ENCODE results near the gene CTNNA3. TPM values are rescaled to one million over a fixed set of nuclear protein-coding genes. Genes with fewer than 3 reads are reported as not detected.

Gene CTNNA3
- total and polyA plus RNA-seq, 2 donors from 2014 or later = 0.45 to 0.72 TPM

- H3K4me1 ChIP-seq (ENCODE audit: control insufficient read depth in 2 of 3, insufficient read depth in 2 of 3, low read depth in 1 of 3, low read length in 3 of 3) = no peaks in the 10 kb centered on the region
- no peak for DNase-seq
- no peaks in the 10 kb centered on the region for H3K27me3 ChIP-seq (ENCODE audit: control insufficient read depth, insufficient read depth, low read length)
- intact Hi-C loops (cut with DNase I) = no loop called here
- no peaks in the 10 kb centered on the region for H3K36me3 ChIP-seq (ENCODE audit: control insufficient read depth in 2 of 3, insufficient read depth in 3 of 3, low read length in 3 of 3)
- no peak overlapping the region for H3K9ac ChIP-seq (ENCODE audit: low read length in 3 of 3)
- peaks cover 0 to 2% (median 0%) of the 10 kb centered on the region in 3 donors for H3K9me3 ChIP-seq (ENCODE audit: control insufficient read depth in 2 of 3, insufficient read depth in 1 of 3, low read length in 3 of 3)
- TF ChIP-seq CTCF (IDR thresholded peaks at IDR 0.05; ENCODE audit: borderline replicate concordance, extremely low read depth, insufficient read depth) = no peak
- no peak for FAIRE-seq
- no peak overlapping the region for H3K4me3 ChIP-seq (ENCODE audit: low read length in 3 of 3)
- no peak overlapping the region for H3K27ac ChIP-seq (ENCODE audit: low read depth in 2 of 2, low read length in 2 of 2)
Measured at GRCh38 chr10:66440568-66440967, 1255.4 kb downstream of the CTNNA3 start.

GRCh38 chr10:66414943-66415342, 1281.1 kb downstream of the CTNNA3 start:
- Histone ChIP-seq H3K36me3 (ENCODE audit: control insufficient read depth in 2 of 3, insufficient read depth in 3 of 3, low read length in 3 of 3) (no peaks in the 10 kb centered on the region), H3K27me3 (ENCODE audit: control insufficient read depth, insufficient read depth, low read length) (no peaks in the 10 kb centered on the region), H3K27ac (ENCODE audit: low read depth in 2 of 2, low read length in 2 of 2) (no peak overlapping the region), H3K4me3 (ENCODE audit: low read length in 3 of 3) (no peak overlapping the region), H3K9ac (ENCODE audit: low read length in 3 of 3) (no peak overlapping the region), H3K9me3 (ENCODE audit: control insufficient read depth in 2 of 3, insufficient read depth in 1 of 3, low read length in 3 of 3) (no peaks in the 10 kb centered on the region), H3K4me1 (ENCODE audit: control insufficient read depth in 2 of 3, insufficient read depth in 2 of 3, low read depth in 1 of 3, low read length in 3 of 3) (no peaks in the 10 kb centered on the region)
- DNase-seq = peak in 1 of 5 donors; percentile 32
- no peak for FAIRE-seq
- intact Hi-C loops (cut with DNase I) = no loop called here
- no peak for TF ChIP-seq CTCF (IDR thresholded peaks at IDR 0.05; ENCODE audit: borderline replicate concordance, extremely low read depth, insufficient read depth)

GRCh38 chr10:66405566-66405965, 1290.4 kb downstream of the CTNNA3 start:
- Histone ChIP-seq H3K4me3 (ENCODE audit: low read length in 3 of 3) (no peak overlapping the region), H3K27ac (ENCODE audit: low read depth in 2 of 2, low read length in 2 of 2) (no peak overlapping the region), H3K9ac (ENCODE audit: low read length in 3 of 3) (no peak overlapping the region), H3K36me3 (ENCODE audit: control insufficient read depth in 2 of 3, insufficient read depth in 3 of 3, low read length in 3 of 3) (no peaks in the 10 kb centered on the region), H3K27me3 (ENCODE audit: control insufficient read depth, insufficient read depth, low read length) (no peaks in the 10 kb centered on the region), H3K9me3 (ENCODE audit: control insufficient read depth in 2 of 3, insufficient read depth in 1 of 3, low read length in 3 of 3) (no peaks in the 10 kb centered on the region), H3K4me1 (ENCODE audit: control insufficient read depth in 2 of 3, insufficient read depth in 2 of 3, low read depth in 1 of 3, low read length in 3 of 3) (no peaks in the 10 kb centered on the region)
- no peak for FAIRE-seq
- no peak for TF ChIP-seq CTCF (IDR thresholded peaks at IDR 0.05; ENCODE audit: borderline replicate concordance, extremely low read depth, insufficient read depth)
- DNase-seq = peak in 2 of 5 donors; percentile 17 to 50
- intact Hi-C loops (cut with DNase I) = no loop called here

GRCh38 chr10:66398669-66399068, 1297.3 kb downstream of the CTNNA3 start:
- intact Hi-C loops (cut with DNase I) = no loop called here
- no peak overlapping the region for H3K4me3 ChIP-seq (ENCODE audit: low read length in 3 of 3)
- DNase-seq = no peak
- H3K27ac ChIP-seq (ENCODE audit: low read depth in 2 of 2, low read length in 2 of 2) = no peak overlapping the region
- no peak for TF ChIP-seq CTCF (IDR thresholded peaks at IDR 0.05; ENCODE audit: borderline replicate concordance, extremely low read depth, insufficient read depth)
- H3K9me3 ChIP-seq (ENCODE audit: control insufficient read depth in 2 of 3, insufficient read depth in 1 of 3, low read length in 3 of 3) = peaks cover 0 to 3% (median 0%) of the 10 kb centered on the region in 3 donors
- no peaks in the 10 kb centered on the region for H3K27me3 ChIP-seq (ENCODE audit: control insufficient read depth, insufficient read depth, low read length)
- FAIRE-seq = no peak
- no peaks in the 10 kb centered on the region for H3K36me3 ChIP-seq (ENCODE audit: control insufficient read depth in 2 of 3, insufficient read depth in 3 of 3, low read length in 3 of 3)
- H3K9ac ChIP-seq (ENCODE audit: low read length in 3 of 3) = no peak overlapping the region
- H3K4me1 ChIP-seq (ENCODE audit: control insufficient read depth in 2 of 3, insufficient read depth in 2 of 3, low read depth in 1 of 3, low read length in 3 of 3) = no peaks in the 10 kb centered on the region

Data from kidney (tissue), 14 donors.